IMR-90 (cell line): Measurements from ENCODE around the gene UNC5A. TPM values are rescaled to one million over a fixed set of nuclear protein-coding genes. Genes with fewer than 3 reads are reported as not detected.

Experiments
- ATAC-seq: fragments of 200-7000 bp; cut with Tn5 transposase; 2 replicates; pipeline ENCODE4 v1.9.1; 2020; ENCODE audit warnings: low read depth, mild to moderate bottlenecking, moderate library complexity
- BruUV-seq: library from RNA; stranded (reverse); fragments of 400-500 nt; replicated peaks from 2 replicates; lab custom pipeline; 2021; lab: Mats Ljungman, UMichigan
- CTCF ChIA-PET: fragments of 300-600 bp; formaldehyde crosslinking; extraction: SDS; loops from one replicate; lab custom pipeline; 2021; ENCODE audit warnings: antibody characterized with exemption; lab: Yijun Ruan, JAX
- POLR2A ChIA-PET: fragments of 300-600 bp; sonication (Branson Sonifier 250); formaldehyde crosslinking; loops from one replicate; lab custom pipeline; 2022; ENCODE audit warnings: antibody characterized with exemption; ENCODE audit not compliant: unreplicated experiment; lab: Charles Lee
- DNase-seq: peaks from one replicate; pipeline ENCODE4 v3.0.0; 2013
- H2AFZ ChIP-seq: replicated peaks from 2 replicates; pipeline ENCODE3; 2013; ENCODE audit warnings: low read length, mild to moderate bottlenecking; ENCODE audit not compliant: poor library complexity
- H2AK5ac ChIP-seq: 2 replicates; pipeline ENCODE4 v1.6.1; 2013; ENCODE audit warnings: low read depth, low read length, inconsistent platforms
- H2AK9ac ChIP-seq: replicated peaks from 2 replicates; pipeline ENCODE3; 2013; ENCODE audit warnings: mild to moderate bottlenecking, low read depth, low read length, moderate library complexity; ENCODE audit not compliant: poor library complexity
- H2BK120ac ChIP-seq: 2 replicates; pipeline ENCODE4 v1.6.1; 2013; ENCODE audit warnings: low read depth, low read length, inconsistent platforms
- H2BK15ac ChIP-seq: 3 replicates; pipeline ENCODE4 v1.6.1; 2013; ENCODE audit warnings: low read depth, low read length, inconsistent platforms
- H2BK20ac ChIP-seq: 2 replicates; pipeline ENCODE4 v1.6.1; 2013; ENCODE audit warnings: low read depth, mild to moderate bottlenecking, inconsistent platforms, low read length, moderate library complexity
- H2BK5ac ChIP-seq: 2 replicates; pipeline ENCODE4 v1.6.1; 2013; ENCODE audit warnings: mild to moderate bottlenecking, low read depth, low read length, inconsistent platforms; ENCODE audit not compliant: poor library complexity, severe bottlenecking
- H3K14ac ChIP-seq: replicated peaks from 2 replicates; pipeline ENCODE4 v1.6.1; 2013; ENCODE audit warnings: low read depth, low read length, inconsistent platforms
- H3K18ac ChIP-seq: 2 replicates; pipeline ENCODE4 v1.6.1; 2013; ENCODE audit warnings: low read depth, low read length, control low read depth
- H3K23ac ChIP-seq: 2 replicates; pipeline ENCODE4 v1.6.1; 2013; ENCODE audit warnings: low read depth, low read length, inconsistent platforms
- H3K27ac ChIP-seq: 2 replicates; pipeline ENCODE4 v1.5.1; 2013; ENCODE audit warnings: mild to moderate bottlenecking, control low read depth, low read length; ENCODE audit not compliant: insufficient read depth
- H3K27me3 ChIP-seq: 2 replicates; pipeline ENCODE4 v1.6.1; 2013; ENCODE audit warnings: low read length; ENCODE audit not compliant: control insufficient read depth, insufficient read depth
- H3K36me3 ChIP-seq: 2 replicates; pipeline ENCODE4 v1.6.1; 2013; ENCODE audit warnings: low read length, mixed read lengths; ENCODE audit not compliant: control insufficient read depth, insufficient read depth
- H3K4ac ChIP-seq: 2 replicates; pipeline ENCODE4 v1.6.1; 2013; ENCODE audit warnings: low read depth, low read length, inconsistent platforms
- H3K4me1 ChIP-seq: 2 replicates; pipeline ENCODE4 v1.6.1; 2013; ENCODE audit warnings: low read length, mixed read lengths; ENCODE audit not compliant: control insufficient read depth, insufficient read depth
- H3K4me2 ChIP-seq: 2 replicates; pipeline ENCODE4 v1.6.1; 2013; ENCODE audit warnings: low read depth, mild to moderate bottlenecking, control low read depth, low read length, moderate library complexity
- H3K4me3 ChIP-seq: 2 replicates; pipeline ENCODE4 v1.5.1; 2013; ENCODE audit warnings: low read depth, mild to moderate bottlenecking, control low read depth, low read length, moderate library complexity; ENCODE audit not compliant: insufficient read depth
- H3K56ac ChIP-seq: 2 replicates; pipeline ENCODE4 v1.6.1; 2013; ENCODE audit warnings: low read length, inconsistent platforms; ENCODE audit not compliant: insufficient read depth; ENCODE audit errors: extremely low read depth
- H3K79me1 ChIP-seq, 2 experiments: 2 replicates each; pipeline ENCODE4 v1.6.1; 2013; ENCODE audit warnings: low read length in 2 of 2, inconsistent platforms in 1 of 2, low read depth in 1 of 2
- H3K9ac ChIP-seq: 2 replicates; pipeline ENCODE4 v1.6.1; 2013; ENCODE audit warnings: low read depth, low read length, control low read depth
- H3K9me1 ChIP-seq: 2 replicates; pipeline ENCODE4 v1.6.1; 2013; ENCODE audit warnings: low read length, inconsistent platforms; ENCODE audit not compliant: insufficient read depth
- H3K9me3 ChIP-seq: 2 replicates; pipeline ENCODE4 v1.6.1; 2013; ENCODE audit warnings: low read length; ENCODE audit not compliant: control insufficient read depth, insufficient read depth
- H4K20me1 ChIP-seq: 2 replicates; pipeline ENCODE4 v1.6.1; 2013; ENCODE audit warnings: low read length, inconsistent platforms; ENCODE audit not compliant: insufficient read depth
- H4K5ac ChIP-seq: 2 replicates; pipeline ENCODE4 v1.6.1; 2013; ENCODE audit warnings: mild to moderate bottlenecking, low read depth, low read length, control low read depth
- H4K8ac ChIP-seq, 2 experiments: 2 replicates each; pipeline ENCODE4 v1.6.1; 2013; ENCODE audit warnings: low read depth in 2 of 2, low read length in 2 of 2, control low read depth in 1 of 2, inconsistent platforms in 1 of 2
- H4K91ac ChIP-seq: 2 replicates; pipeline ENCODE4 v1.6.1; 2013; ENCODE audit warnings: low read depth, low read length, inconsistent platforms; ENCODE audit not compliant: insufficient read depth
- BHLHE40 ChIP-seq: fragments of 150-350 bp; IDR thresholded peaks from 2 replicates; pipeline ENCODE4 v1.6.1; 2016; ENCODE audit warnings: mild to moderate bottlenecking, low read depth, low read length
- CTCF ChIP-seq: conservative IDR thresholded peaks from 2 replicates; pipeline ENCODE4 v1.5.1; 2012; ENCODE audit warnings: mild to moderate bottlenecking, low read depth, low read length, improper control_type of control experiment
- ELK1 ChIP-seq: fragments of 150-350 bp; IDR thresholded peaks from 2 replicates; pipeline ENCODE4 v1.6.1; 2016; ENCODE audit warnings: low read depth, mild to moderate bottlenecking, low read length, moderate library complexity, borderline replicate concordance
- MAFK ChIP-seq: IDR thresholded peaks from 2 replicates; pipeline ENCODE4 v1.6.1; 2012; ENCODE audit warnings: low read depth, low read length, improper control_type of control experiment
- MAZ ChIP-seq: IDR thresholded peaks from 2 replicates; pipeline ENCODE4 v1.6.1; 2012; ENCODE audit warnings: low read depth, mild to moderate bottlenecking, low read length, improper control_type of control experiment, moderate library complexity, borderline replicate concordance
- MXI1 ChIP-seq: IDR thresholded peaks from 2 replicates; pipeline ENCODE4 v1.6.1; 2012; ENCODE audit warnings: low read depth, mild to moderate bottlenecking, low read length, moderate library complexity, borderline replicate concordance
- POLR2A ChIP-seq: IDR thresholded peaks from 2 replicates; pipeline ENCODE4 v1.6.1; 2012; ENCODE audit warnings: mild to moderate bottlenecking, low read depth, low read length
- RAD21 ChIP-seq: IDR thresholded peaks from 2 replicates; pipeline ENCODE4 v1.6.1; 2012; ENCODE audit warnings: low read length, improper control_type of control experiment
- RCOR1 ChIP-seq: IDR thresholded peaks from 2 replicates; pipeline ENCODE4 v1.6.1; 2012; ENCODE audit warnings: mild to moderate bottlenecking, low read length, improper control_type of control experiment; ENCODE audit not compliant: insufficient replicate concordance
- RFX5 ChIP-seq: IDR thresholded peaks from 2 replicates; pipeline ENCODE4 v1.8.0; 2012; ENCODE audit warnings: low read depth, mild to moderate bottlenecking, low read length, moderate library complexity
- SMC3 ChIP-seq: fragments of 150-350 bp; IDR thresholded peaks from 2 replicates; pipeline ENCODE4 v1.6.1; 2016; ENCODE audit warnings: low read depth, mild to moderate bottlenecking, antibody characterized with exemption, low read length, moderate library complexity
- USF2 ChIP-seq: fragments of 150-350 bp; IDR thresholded peaks from 2 replicates; pipeline ENCODE4 v1.6.1; 2017; ENCODE audit warnings: mild to moderate bottlenecking, antibody characterized with exemption, low read length, low read depth
- WGBS, 2 experiments: methylation state at CpG; one replicate each; pipeline versions ENCODE4 v1.1.5 to v1.1.7; 2013; ENCODE audit warnings: missing lambda C conversion rate in 2 of 2; ENCODE audit not compliant: insufficient read length in 1 of 2; ENCODE audit errors: extremely low coverage in 2 of 2; 5-methylcytosine and 5-hydroxymethylcytosine counted together
- dilution Hi-C: fragments of 300-500 bp; cut with HindIII; formaldehyde crosslinking; loops from one replicate; pipeline ENCODE4 v1.14.3; 2018; ENCODE audit warnings: low sequenced_read_pairs; ENCODE audit not compliant: unreplicated experiment
- in situ Hi-C: fragments of 300-500 bp; cut with MboI; formaldehyde crosslinking; loops from 3 replicates; pipeline ENCODE4 v1.14.3; 2019; ENCODE audit warnings: low sequenced_read_pairs, inconsistent platforms, mixed read lengths
- intact Hi-C: fragments of 100-400 bp; cut with micrococcal nuclease; formaldehyde crosslinking; loops from 2 replicates; pipeline ENCODE4 v1.10.0; 2022
- polyA plus RNA-seq, 3 experiments: library from polyadenylated mRNA; depleted of rRNA; stranded (reverse); fragments of >200 nt; gene quantifications; 2 replicates each; pipeline ENCODE4 v1.2.3, GENCODE V29; 2012; ENCODE audit warnings: low replicate concordance in 1 of 3
- total RNA-seq: library from RNA; depleted of rRNA; stranded (reverse); fragments of >200 nt; gene quantifications from 2 replicates; pipeline ENCODE4 v1.2.3, GENCODE V29; 2012

UNC5A gene
- total and polyA plus RNA-seq, 2 of the 4 experiments (the other 2 are of a cell fraction) = not detected

GRCh38 chr5:176857216-176857893 is 47.0 kb downstream of the UNC5A start:
- POLR2A ChIA-PET = no interaction called here
- dilution Hi-C loops = no loop called here
- H4K91ac ChIP-seq = no peak overlapping the region

More at GRCh38 chr5:176857216-176857893, 47.0 kb downstream of the UNC5A start:
- no peak overlapping the region for H3K18ac ChIP-seq
- no peak overlapping the region for H3K4me3 ChIP-seq
- WGBS, 2 experiments = 0% methylated on average over 1 of the region's 19 CpGs; no CpG with 5 or more reads in 1 of the 2 experiments
- no peaks in the 10 kb centered on the region for H3K9me1 ChIP-seq
- no peak overlapping the region for H2AK5ac ChIP-seq
- H3K4ac ChIP-seq = no peak overlapping the region
- H2BK20ac ChIP-seq = no peak overlapping the region
- peaks cover 59% of the 10 kb centered on the region for H3K27me3 ChIP-seq
- H3K27ac ChIP-seq = no peak overlapping the region
- DNase-seq = no peak
- CTCF ChIA-PET = no interaction called here
- no peak overlapping the region for H2BK5ac ChIP-seq
- H4K5ac ChIP-seq = no peak overlapping the region
- H2BK120ac ChIP-seq = no peak overlapping the region
- H3K79me1 ChIP-seq = no peaks in the 10 kb centered on the region
- TF ChIP-seq MAFK (no peak), MXI1 (no peak), USF2 (no peak), POLR2A (no peak), RCOR1 (no peak), RFX5 (no peak), BHLHE40 (no peak), CTCF (no peak), RAD21 (no peak), SMC3 (no peak), MAZ (no peak), ELK1 (no peak)
- in situ Hi-C loops (no loop called here), intact Hi-C loops (no loop called here)
- H3K23ac ChIP-seq = no peak overlapping the region
- H3K36me3 ChIP-seq = no peaks in the 10 kb centered on the region
- no peak overlapping the region for H2AK9ac ChIP-seq
- BruUV-seq = no TSS peak
- H3K4me2 ChIP-seq = no peak overlapping the region
- H2BK15ac ChIP-seq = no peak overlapping the region
- H3K56ac ChIP-seq = no peak overlapping the region
- no peak for ATAC-seq
- no peak overlapping the region for H3K14ac ChIP-seq
- no peak overlapping the region for H4K8ac ChIP-seq
- no peak overlapping the region for H2AFZ ChIP-seq
- no peaks in the 10 kb centered on the region for H4K20me1 ChIP-seq
- no peak overlapping the region for H3K9ac ChIP-seq
- H3K9me3 ChIP-seq = no peaks in the 10 kb centered on the region
- no peaks in the 10 kb centered on the region for H3K4me1 ChIP-seq
